8988T (cell line): ENCODE results near the gene PRAME.
A peak's percentile ranks its signal among the peaks of the same experiment; 100 is the strongest.
"Not testable (repeated sequence)": the region's sequence is repeated elsewhere in the genome, so short reads cannot be mapped to it uniquely, and the experiment has no call there.

Experiments
- DNase-seq: peaks from one replicate; pipeline ENCODE4 v3.0.0; 2011

The PRAME gene

GRCh38 chr22:22558972-22559603, at the start of gene PRAME:
PRAME (minus strand) TSS chr22:22559265; CDS start chr22:22556832, 2,433 bp downstream.
- DNase-seq, result peak; percentile 83

GRCh38 chr22:22608022-22608421, 49.0 kb upstream of the PRAME start:
- DNase-seq, result not testable (repeated sequence)

- no peak for DNase-seq
Measured at GRCh38 chr22:22605074-22605404, 46.0 kb upstream of the PRAME start.

- no peak for DNase-seq
Measured at GRCh38 chr22:22604326-22605073, 45.4 kb upstream of the PRAME start.

- DNase-seq, result no peak
Measured at GRCh38 chr22:22603470-22603947, 44.4 kb upstream of the PRAME start.

GRCh38 chr22:22600531-22601261, 41.6 kb upstream of the PRAME start:
- DNase-seq, result no peak

GRCh38 chr22:22599248-22599647, 40.2 kb upstream of the PRAME start:
- DNase-seq, result no peak

GRCh38 chr22:22598144-22598543, 39.1 kb upstream of the PRAME start:
- no peak for DNase-seq

- no peak for DNase-seq
Measured at GRCh38 chr22:22595001-22595835, 36.2 kb upstream of the PRAME start.

- no peak for DNase-seq
Measured at GRCh38 chr22:22593964-22594656, 35.0 kb upstream of the PRAME start.

- no peak for DNase-seq
Measured at GRCh38 chr22:22593250-22593649, 34.2 kb upstream of the PRAME start.

GRCh38 chr22:22591348-22592299, 32.6 kb upstream of the PRAME start:
- DNase-seq, result no peak

- no peak for DNase-seq
Measured at GRCh38 chr22:22590136-22590891, 31.2 kb upstream of the PRAME start.

GRCh38 chr22:22588485-22589164, 29.6 kb upstream of the PRAME start:
- no peak for DNase-seq

GRCh38 chr22:22587577-22588188, 28.6 kb upstream of the PRAME start:
- DNase-seq, result no peak

GRCh38 chr22:22584722-22585121, 25.7 kb upstream of the PRAME start:
- no peak for DNase-seq

GRCh38 chr22:22583030-22583429, 24.0 kb upstream of the PRAME start:
- no peak for DNase-seq

- DNase-seq, result not testable (repeated sequence)
Measured at GRCh38 chr22:22581524-22581923, 22.5 kb upstream of the PRAME start.
